ENCODE measurements around the gene IL17RA. TPM values are rescaled to one million over a fixed set of nuclear protein-coding genes. Genes with fewer than 3 reads are reported as not detected.
A peak's percentile ranks its signal among the peaks of the same experiment; 100 is the strongest.

The IL17RA gene
- total and polyA plus RNA-seq, 5 experiments from 2014 or later, result 26.2 to 78.6 (median 57.7) TPM

DNA sequence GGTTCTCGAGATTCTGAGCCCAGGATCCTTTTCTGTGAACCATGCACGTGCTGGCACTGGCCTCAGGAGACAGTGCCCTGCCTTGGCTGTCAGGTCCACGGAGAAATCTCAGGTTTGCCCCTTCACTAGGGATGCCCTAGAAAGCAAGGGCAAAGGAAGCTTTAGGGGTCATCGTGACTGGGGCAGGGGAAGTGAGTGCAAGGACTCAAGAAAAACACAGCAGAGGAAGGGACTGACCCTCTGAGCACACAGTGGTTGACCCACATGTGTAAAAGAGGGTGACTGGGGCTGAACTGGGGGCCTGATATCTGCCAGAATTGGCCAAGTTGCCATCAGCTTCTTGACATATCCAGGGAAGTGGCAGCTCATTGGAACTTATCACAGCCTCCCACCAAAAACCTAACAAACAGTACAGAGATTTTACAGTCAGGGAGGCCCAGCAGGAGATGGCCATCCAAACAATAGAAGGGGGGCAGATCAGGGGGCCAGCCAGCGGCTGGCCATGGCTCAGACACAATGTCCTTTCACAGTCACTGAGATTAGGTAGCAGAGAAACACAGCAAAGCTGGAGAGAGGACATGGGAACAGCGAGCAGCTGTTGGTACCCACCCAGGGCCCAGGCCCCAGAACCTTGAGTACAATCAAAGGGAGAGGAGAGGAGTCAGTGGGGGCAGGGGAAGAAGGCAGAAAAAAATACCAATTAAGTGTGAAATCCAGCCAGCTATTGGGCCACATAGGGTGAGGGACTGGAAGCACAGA, 32.0 kb downstream of the IL17RA start:
- ATAC-seq (no peak), DNase-seq (no peak)
- peaks cover 47 to 84% (median 73%) of the 10 kb centered on the region in 4 donors for H3K4me1 Mint-ChIP-seq
- POLR2A ChIA-PET, result interaction anchor here (0.6 to 6.8 kb wide), 6 partner anchors 10 to 660 kb away, joined by 4 to 74 read pairs (median 14); partner anchors contain the start of gene IL17RA
- peak overlapping the region; percentile 81 to 96 (median 90) for H3K27ac Mint-ChIP-seq
- H3K36me3 Mint-ChIP-seq, result peaks cover 0 to 6% (median 0%) of the 10 kb centered on the region in 3 donors
- H3K9me3 Mint-ChIP-seq, result no peaks in the 10 kb centered on the region
- H3K27me3 Mint-ChIP-seq, result peaks cover under 1 to 5% (median 2%) of the 10 kb centered on the region in 5 donors
- peak overlapping the region; percentile 59 to 86 (median 79) for H3K4me3 Mint-ChIP-seq

DNA sequence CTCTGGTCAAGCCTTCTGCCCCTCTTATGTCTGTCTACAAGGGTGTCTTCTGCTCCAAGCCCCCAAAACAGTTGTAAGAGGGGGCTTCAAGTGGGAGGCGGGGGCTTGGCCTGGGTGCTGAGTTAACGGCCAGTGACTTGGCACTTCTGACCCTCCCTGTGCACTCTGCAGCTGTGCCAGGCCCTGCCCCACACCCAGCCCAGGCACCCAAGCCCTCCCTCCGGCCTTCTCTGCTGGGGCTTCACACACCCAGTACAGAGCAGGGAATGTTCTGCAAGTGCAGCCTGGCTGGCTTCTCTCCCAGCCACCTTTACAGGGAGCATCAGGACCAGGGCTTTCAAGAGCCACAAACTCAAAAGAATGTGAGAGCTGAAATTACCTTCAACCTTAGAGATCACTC, 32.6 kb downstream of the IL17RA start:
- H3K9me3 Mint-ChIP-seq, result no peaks in the 10 kb centered on the region
- H3K4me1 Mint-ChIP-seq, result peaks cover 42 to 79% (median 74%) of the 10 kb centered on the region in 4 donors
- ATAC-seq (no peak), DNase-seq (no peak)
- peaks cover 0 to 4% (median 0%) of the 10 kb centered on the region in 3 donors for H3K36me3 Mint-ChIP-seq
- H3K27ac Mint-ChIP-seq, result peak overlapping the region; percentile 50 to 96 (median 84)
- H3K4me3 Mint-ChIP-seq, result peak overlapping the region; percentile 62 to 86 (median 79)
- POLR2A ChIA-PET, result interaction anchor here (0.6 to 6.8 kb wide), 4 partner anchors 10 to 50 kb away, joined by 4 to 74 read pairs (median 25); partner anchors contain the start of gene IL17RA
- peaks cover 5 to 11% (median 6%) of the 10 kb centered on the region in 5 donors for H3K27me3 Mint-ChIP-seq

DNA sequence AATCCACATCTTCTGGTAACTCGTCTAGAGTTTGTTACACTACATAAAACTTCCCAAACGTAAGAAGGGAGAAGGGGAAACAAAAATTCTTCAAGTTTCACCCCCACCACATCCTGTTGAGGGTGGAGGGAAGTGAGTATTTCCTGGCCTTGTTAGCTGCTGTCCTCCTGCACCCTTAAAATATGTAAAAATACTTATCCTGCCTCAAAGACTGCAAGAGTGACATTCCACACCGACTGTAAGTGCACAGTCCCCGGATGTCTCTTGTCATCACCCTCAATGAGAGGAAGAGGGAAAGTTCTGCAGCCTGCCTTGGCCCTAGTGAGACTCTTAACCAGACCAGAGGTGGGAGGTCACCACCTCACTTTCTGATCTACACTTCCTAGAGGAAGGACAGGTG, 33.1 kb downstream of the IL17RA start:
- POLR2A ChIA-PET, result interaction anchor here (0.6 to 6.8 kb wide), 4 partner anchors 11 to 50 kb away, joined by 4 to 74 read pairs (median 25); partner anchors contain the start of gene IL17RA
- Mint-ChIP-seq H3K4me3 (peak overlapping the region; percentile 62 to 86 (median 79)), H3K9me3 (no peaks in the 10 kb centered on the region), H3K36me3 (peaks cover 0 to 2% (median 0%) of the 10 kb centered on the region in 3 donors), H3K27me3 (peaks cover 5 to 15% (median 8%) of the 10 kb centered on the region in 5 donors), H3K27ac (peak overlapping the region; percentile 50 to 96 (median 84)), H3K4me1 (peaks cover 40 to 75% (median 71%) of the 10 kb centered on the region in 4 donors)
- DNase-seq, result peak in 3 of 10 donors; percentile 29 to 41 (median 36)
- ATAC-seq, result peak; percentile 10 to 42

DNA sequence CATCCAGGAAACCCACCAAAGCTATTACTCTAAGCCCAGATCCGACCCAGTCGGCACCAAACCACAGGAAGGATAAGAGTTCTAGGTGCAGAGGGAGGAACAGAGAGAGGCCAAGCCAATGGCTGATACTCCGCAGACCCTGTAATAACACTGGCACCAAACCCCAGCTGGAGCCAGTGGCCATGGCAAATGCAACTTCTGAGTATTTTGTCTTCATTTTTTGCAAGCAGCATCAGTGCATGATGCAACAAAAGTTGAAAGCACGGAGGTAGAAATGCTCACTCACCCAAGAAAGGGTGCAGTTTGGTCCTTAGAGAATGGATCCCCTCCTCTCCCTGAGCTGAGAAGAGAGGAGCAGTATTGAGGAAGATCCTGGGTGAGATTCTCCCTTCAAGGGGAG, 33.5 kb downstream of the IL17RA start:
- no peak for ATAC-seq
- H3K4me1 Mint-ChIP-seq, result peaks cover 40 to 70% (median 66%) of the 10 kb centered on the region in 4 donors
- peaks cover 0 to 2% (median 0%) of the 10 kb centered on the region in 3 donors for H3K36me3 Mint-ChIP-seq
- POLR2A ChIA-PET, result interaction anchor here (0.5 to 6.8 kb wide), 4 partner anchors 9 to 31 kb away, joined by 3 to 74 read pairs (median 25); partner anchors contain the start of gene IL17RA
- H3K4me3 Mint-ChIP-seq, result peak overlapping the region; percentile 62 to 86 (median 79)
- no peak for DNase-seq
- peak overlapping the region; percentile 50 to 96 (median 83) for H3K27ac Mint-ChIP-seq
- peaks cover 6 to 16% (median 8%) of the 10 kb centered on the region in 5 donors for H3K27me3 Mint-ChIP-seq
- no peaks in the 10 kb centered on the region for H3K9me3 Mint-ChIP-seq

DNA sequence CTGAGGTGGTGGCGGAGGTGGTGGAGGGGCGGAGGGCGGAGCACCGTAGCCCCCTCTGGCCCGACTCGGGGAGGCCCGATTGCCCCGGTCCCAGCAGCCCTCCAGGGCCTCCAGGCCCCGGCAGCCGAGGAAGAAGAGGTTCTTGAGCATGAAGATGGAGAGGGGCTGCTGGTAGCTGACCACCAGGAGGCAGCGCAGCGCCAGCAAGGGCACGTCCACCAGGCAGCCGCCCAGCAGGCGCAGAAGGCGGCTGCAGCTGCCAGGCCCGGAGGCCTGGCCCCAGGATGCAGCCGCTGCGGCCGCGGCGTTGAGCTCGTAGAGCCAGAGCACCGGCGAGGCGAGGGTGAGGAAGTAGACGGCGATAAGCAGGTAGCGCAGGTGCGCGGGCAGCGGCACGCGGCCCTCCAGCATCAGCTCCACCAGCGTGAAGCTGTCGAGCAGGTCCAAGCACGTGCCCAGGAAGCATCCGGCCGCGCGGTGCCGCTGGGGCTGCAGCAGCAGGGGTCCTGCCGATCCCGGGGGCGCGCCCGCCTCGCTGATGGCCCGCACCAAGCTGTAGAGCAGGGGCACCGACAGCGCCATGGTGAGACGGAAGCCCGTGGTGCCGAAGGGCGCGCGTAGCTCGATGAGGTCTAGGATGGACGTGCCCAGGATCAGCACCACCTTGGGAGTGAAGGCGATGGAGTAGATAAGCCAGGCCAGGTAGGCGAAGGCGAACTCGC, 34.8 kb downstream of the IL17RA start:
- Mint-ChIP-seq H3K9me3 (no peaks in the 10 kb centered on the region), H3K27me3 (peaks cover 6 to 20% (median 8%) of the 10 kb centered on the region in 5 donors), H3K4me3 (peak overlapping the region in 9 of 10 donors; percentile 29 to 85 (median 65)), H3K4me1 (peaks cover 36 to 57% (median 54%) of the 10 kb centered on the region in 4 donors), H3K36me3 (peaks cover 0 to 2% (median 0%) of the 10 kb centered on the region in 3 donors), H3K27ac (peak overlapping the region in 1 of 10 donors; percentile 67)
- ATAC-seq (peak in 1 of 2 donors; percentile 15), DNase-seq (peak in 1 of 10 donors; percentile 16)
- POLR2A ChIA-PET, result interaction anchor here (0.6 to 6.8 kb wide), 5 partner anchors 13 to 940 kb away, joined by 3 to 74 read pairs (median 4); partner anchors contain the start of gene IL17RA

DNA sequence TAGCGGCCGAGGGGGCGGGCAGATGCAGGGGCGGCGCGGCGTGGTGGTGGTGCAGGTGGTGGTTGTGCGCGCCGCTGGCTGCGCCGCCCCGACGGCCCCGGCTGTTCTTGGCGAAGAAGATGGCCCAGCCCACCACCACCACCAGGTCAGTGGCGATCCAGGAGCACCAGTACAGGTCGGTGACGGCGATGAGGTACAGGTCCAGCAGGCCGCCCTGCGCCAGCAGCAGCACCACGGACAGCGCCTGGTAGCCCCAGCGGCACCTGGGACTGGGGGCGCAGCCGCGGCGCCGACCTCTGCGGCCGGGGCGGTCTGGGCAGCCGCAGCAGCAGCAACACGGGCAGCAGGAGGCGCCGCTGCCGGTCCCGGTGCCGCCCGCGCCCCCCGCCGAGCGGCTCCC, 35.5 kb downstream of the IL17RA start:
- DNase-seq (peak; percentile 27 to 77 (median 58)), ATAC-seq (peak; percentile 59 to 76)
- Mint-ChIP-seq H3K27me3 (peaks cover 6 to 20% (median 8%) of the 10 kb centered on the region in 5 donors), H3K27ac (no peak overlapping the region), H3K36me3 (peaks cover 0 to 5% (median 0%) of the 10 kb centered on the region in 3 donors), H3K9me3 (no peaks in the 10 kb centered on the region), H3K4me3 (peak overlapping the region in 6 of 10 donors; percentile 25 to 80 (median 47)), H3K4me1 (peaks cover 32 to 51% (median 47%) of the 10 kb centered on the region in 4 donors)
- POLR2A ChIA-PET, result interaction anchor here (0.7 to 6.8 kb wide), 3 partner anchors 13 to 52 kb away, joined by 3 to 74 read pairs (median 7); partner anchors contain the start of gene IL17RA

DNA sequence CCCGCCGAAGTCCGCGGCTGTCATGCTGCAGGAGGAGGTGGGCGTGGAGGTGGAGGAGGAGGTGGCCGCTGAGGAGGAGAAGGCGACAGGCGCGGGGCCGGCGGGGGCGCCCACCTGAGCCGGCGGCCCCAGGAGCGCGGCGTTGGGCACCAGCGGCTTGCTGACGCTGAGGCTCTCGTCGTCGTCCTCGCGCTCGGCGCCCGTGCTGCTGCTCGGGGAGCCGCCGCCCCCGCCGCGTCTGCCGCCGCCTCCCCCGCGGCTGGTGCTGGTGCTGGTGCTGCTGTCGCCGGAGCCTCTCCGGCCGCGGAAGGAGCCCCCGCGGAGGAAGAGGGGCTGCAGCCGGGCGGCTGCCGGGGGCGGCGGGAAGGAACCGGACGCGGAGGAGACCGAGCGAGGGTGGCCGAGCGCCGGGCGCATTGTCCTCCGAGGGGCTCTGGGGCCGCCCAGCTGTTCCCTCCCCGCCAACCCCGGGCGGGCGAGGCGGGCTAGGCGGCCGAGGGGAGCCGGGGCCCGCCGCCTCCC, 36.0 kb downstream of the IL17RA start:
- POLR2A ChIA-PET, result no interaction called here
- Mint-ChIP-seq H3K4me1 (peaks cover 28 to 46% (median 43%) of the 10 kb centered on the region in 4 donors), H3K27me3 (peaks cover 6 to 20% (median 8%) of the 10 kb centered on the region in 5 donors), H3K36me3 (peaks cover 0 to 5% (median 0%) of the 10 kb centered on the region in 3 donors), H3K4me3 (peak overlapping the region in 1 of 10 donors; percentile 80), H3K9me3 (no peaks in the 10 kb centered on the region), H3K27ac (no peak overlapping the region)
- DNase-seq (peak in 5 of 10 donors; percentile 8 to 30 (median 25)), ATAC-seq (peak; percentile 34 to 40)

DNA sequence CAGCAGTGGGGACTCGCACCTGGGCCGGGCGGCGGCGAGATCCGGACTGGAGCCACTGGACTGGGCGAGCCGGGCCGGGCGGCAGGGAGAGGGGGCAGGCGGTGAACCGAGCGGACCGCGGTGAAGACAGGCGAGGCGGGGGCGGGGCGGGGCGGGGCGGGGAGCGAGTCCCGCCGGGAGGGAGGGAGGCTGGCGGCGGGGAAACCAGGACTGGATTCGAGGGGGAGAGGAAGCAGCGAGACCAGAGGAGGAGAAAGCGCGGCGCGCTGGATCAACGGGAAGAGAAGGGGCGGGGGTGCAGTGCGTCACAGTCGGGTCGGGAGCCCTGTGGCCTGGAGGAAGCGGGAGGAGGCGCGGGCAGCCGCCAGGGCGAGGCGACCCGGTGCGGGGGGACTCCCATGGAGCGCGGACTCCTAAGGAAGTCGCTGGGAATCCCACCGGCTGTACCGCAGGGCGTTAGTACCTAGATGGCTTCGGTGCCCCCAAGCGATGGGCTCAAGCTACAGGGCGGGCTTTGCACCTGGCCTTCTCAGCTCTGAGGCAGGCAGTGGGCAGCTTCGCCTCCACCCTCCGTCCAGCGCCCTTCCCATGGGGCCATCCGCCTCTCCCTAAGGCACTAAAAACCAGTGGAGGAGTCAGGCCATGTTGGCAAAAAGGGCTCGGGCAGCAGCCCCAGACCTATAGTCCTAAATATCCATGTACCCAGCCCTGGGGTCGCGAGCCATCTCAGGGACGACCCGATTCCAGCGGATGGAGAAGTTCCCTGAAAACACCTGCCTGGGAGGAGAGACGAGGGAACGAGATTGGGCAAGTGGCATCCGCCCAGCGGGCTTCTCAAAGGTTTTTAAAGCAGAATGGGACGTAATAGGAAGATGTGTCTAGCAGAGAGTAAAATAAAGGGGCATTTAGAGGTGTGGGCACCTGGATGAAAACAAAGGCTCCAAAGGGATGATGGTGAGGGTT, 36.7 kb downstream of the IL17RA start, which contains the start of gene TMEM121B:
TMEM121B (minus strand) TSS at position 128 of the 963 bp plus-strand sequence. CDS start 233 bp downstream, outside the sequence.
- peak within 1 kb of the TSS; percentile 34 to 82 (median 69) for H3K4me3 Mint-ChIP-seq
- H3K27me3 Mint-ChIP-seq, result peaks cover 6 to 20% (median 8%) of the 10 kb centered on the region in 5 donors
- ATAC-seq, result no peak
- POLR2A ChIA-PET, result interaction anchor here (0.7 to 1.0 kb wide), 2 partner anchors 15 to 24 kb away, joined by 3 to 4 read pairs; no protein-coding TSS in a partner anchor
- peak within 1 kb of the TSS in 2 of 10 donors; percentile 15 to 66 for H3K27ac Mint-ChIP-seq
- peak in 2 of 10 donors; percentile 11 to 13 for DNase-seq
- H3K9me3 Mint-ChIP-seq, result no peaks in the 10 kb centered on the region
- peaks cover 0 to 5% (median 0%) of the 10 kb centered on the region in 3 donors for H3K36me3 Mint-ChIP-seq
- H3K4me1 Mint-ChIP-seq, result peaks cover 22 to 39% (median 35%) of the 10 kb centered on the region in 4 donors

DNA sequence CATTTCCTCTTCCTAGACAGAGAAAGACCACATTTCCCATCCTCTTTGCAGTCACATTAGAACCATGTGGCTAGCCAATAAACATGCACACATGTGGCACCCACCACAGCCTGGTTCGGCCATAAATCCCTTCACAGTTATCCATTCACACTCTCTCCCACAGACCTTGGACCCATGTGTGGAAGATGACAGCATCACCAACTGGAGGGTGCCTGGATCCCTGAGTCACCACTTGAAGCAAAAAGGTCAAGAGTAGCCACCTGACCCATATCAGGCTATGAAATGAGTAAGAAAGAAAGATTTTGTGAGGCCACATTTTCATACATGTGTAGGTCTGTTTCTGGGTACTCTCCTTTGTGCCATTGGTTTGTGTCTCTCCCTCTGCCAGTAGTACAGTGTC, 45.4 kb downstream of the IL17RA start:
- H3K4me1 Mint-ChIP-seq, result peaks cover 0 to 5% (median 0%) of the 10 kb centered on the region in 4 donors
- POLR2A ChIA-PET, result no interaction called here
- H3K36me3 Mint-ChIP-seq, result peaks cover 0 to 2% (median 0%) of the 10 kb centered on the region in 3 donors
- no peak overlapping the region for H3K4me3 Mint-ChIP-seq
- no peaks in the 10 kb centered on the region for H3K9me3 Mint-ChIP-seq
- DNase-seq, result no peak
- H3K27ac Mint-ChIP-seq, result peak overlapping the region in 1 of 10 donors; percentile 27
- no peaks in the 10 kb centered on the region for H3K27me3 Mint-ChIP-seq
- no peak for ATAC-seq

DNA sequence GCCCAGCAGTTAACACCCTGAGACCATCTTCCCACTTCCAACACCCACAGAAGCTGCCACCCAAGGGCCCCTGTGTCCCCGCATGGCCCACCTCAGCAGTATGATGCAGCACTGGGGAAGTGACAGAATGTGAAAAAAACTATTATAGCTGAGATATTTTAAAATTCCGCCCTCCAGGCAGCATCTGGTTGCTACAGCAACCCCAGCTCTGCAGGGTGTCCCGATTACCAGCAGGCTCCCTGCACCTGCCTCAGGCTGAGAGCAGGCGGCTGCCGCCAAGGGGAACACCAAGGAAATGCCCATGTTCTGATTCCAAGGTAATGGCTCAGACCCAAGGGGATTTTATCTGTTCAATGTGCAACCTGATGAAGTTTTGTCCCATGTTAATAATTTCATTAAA, 46.9 kb downstream of the IL17RA start:
- H3K4me1 Mint-ChIP-seq, result peaks cover 0 to 5% (median 0%) of the 10 kb centered on the region in 4 donors
- no peak overlapping the region for H3K27ac Mint-ChIP-seq
- peaks cover 0 to 5% (median 0%) of the 10 kb centered on the region in 3 donors for H3K36me3 Mint-ChIP-seq
- H3K27me3 Mint-ChIP-seq, result no peaks in the 10 kb centered on the region
- DNase-seq (no peak), ATAC-seq (no peak)
- H3K9me3 Mint-ChIP-seq, result no peaks in the 10 kb centered on the region
- POLR2A ChIA-PET, result no interaction called here
- no peak overlapping the region for H3K4me3 Mint-ChIP-seq

DNA sequence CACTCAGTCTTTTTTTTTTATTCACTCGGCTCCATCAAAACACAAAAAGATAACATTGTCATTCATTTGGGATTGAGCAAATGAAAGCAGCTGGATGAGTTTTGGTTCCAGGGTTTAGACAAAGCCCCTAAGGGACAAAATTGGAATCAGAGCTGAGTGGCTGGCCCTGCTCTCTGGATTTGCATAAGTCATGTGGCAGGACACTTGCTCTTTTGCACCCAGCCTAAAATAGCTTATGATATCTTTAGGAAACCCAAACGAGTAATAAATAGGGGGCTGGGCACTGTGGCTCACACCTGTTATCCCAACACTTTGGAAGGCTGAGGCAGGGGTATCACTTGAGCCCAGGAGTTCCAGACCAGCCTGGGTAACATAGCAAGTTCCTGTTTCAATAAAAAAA, 47.3 kb downstream of the IL17RA start:
- POLR2A ChIA-PET, result no interaction called here
- Mint-ChIP-seq H3K27ac (no peak overlapping the region), H3K4me1 (peaks cover 0 to 7% (median 0%) of the 10 kb centered on the region in 4 donors), H3K9me3 (no peaks in the 10 kb centered on the region), H3K27me3 (no peaks in the 10 kb centered on the region), H3K4me3 (no peak overlapping the region), H3K36me3 (peaks cover 0 to 9% (median 2%) of the 10 kb centered on the region in 3 donors)
- no peak for ATAC-seq
- no peak for DNase-seq

Data from naive thymus-derived CD8-positive, alpha-beta T cell (primary cell).